ENCODE results near the gene PRR3.

GRCh38 chr6:30568245-30568644 is 11.2 kb downstream of the PRR3 start:
- TF ChIP-seq, protein P1, sequence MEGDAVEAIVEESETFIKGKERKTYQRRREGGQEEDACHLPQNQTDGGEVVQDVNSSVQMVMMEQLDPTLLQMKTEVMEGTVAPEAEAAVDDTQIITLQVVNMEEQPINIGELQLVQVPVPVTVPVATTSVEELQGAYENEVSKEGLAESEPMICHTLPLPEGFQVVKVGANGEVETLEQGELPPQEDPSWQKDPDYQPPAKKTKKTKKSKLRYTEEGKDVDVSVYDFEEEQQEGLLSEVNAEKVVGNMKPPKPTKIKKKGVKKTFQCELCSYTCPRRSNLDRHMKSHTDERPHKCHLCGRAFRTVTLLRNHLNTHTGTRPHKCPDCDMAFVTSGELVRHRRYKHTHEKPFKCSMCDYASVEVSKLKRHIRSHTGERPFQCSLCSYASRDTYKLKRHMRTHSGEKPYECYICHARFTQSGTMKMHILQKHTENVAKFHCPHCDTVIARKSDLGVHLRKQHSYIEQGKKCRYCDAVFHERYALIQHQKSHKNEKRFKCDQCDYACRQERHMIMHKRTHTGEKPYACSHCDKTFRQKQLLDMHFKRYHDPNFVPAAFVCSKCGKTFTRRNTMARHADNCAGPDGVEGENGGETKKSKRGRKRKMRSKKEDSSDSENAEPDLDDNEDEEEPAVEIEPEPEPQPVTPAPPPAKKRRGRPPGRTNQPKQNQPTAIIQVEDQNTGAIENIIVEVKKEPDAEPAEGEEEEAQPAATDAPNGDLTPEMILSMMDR (conservative IDR thresholded peaks at IDR 0.05; ENCODE audit: low read depth in 2 of 2), result no peak
- TF ChIP-seq EZH2 (IDR thresholded peaks at IDR 0.05; ENCODE audit: low read depth, unreplicated experiment) (no peak), REST (IDR thresholded peaks at IDR 0.05; ENCODE audit: unreplicated experiment) (no peak), POLR2AphosphoS5 (IDR thresholded peaks at IDR 0.05; ENCODE audit: low read depth) (no peak), EZH2phosphoT487 (IDR thresholded peaks at IDR 0.05; ENCODE audit: unreplicated experiment) (no peak), CREB1 (CRISPR knock-in tag; IDR thresholded peaks at IDR 0.05; ENCODE audit: low read depth) (no peak), NANOG (IDR thresholded peaks at IDR 0.05; ENCODE audit: borderline replicate concordance) (no peak)
